ENCODE measurements around the gene DENND1A.
"Not testable (repeated sequence)": the region's sequence is repeated elsewhere in the genome, so short reads cannot be mapped to it uniquely, and the experiment has no call there.

DENND1A gene

GRCh38 chr9:123823194-123823947 is 106.6 kb downstream of the DENND1A start:
- in situ Hi-C loops (cut with HindIII; ENCODE audit: low sequenced_read_pairs), result no loop called here

DNA sequence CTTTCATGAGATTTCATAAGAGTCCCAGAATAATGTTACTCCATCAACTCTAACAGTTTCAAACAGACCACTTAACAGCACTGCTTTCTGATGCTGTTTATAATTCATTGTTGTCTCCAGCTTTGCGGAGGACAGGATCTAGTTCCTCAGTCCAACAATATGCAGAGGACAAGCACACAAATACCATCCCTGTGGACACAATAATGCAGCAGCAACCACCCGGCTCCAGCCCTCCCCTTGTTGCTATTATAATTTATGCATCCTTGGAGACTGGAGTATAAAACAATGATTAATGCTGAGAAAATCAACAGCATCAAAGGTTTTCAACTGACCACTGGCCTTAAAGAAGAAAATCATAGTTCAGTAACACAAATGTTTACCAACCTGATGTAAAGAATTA is 108.3 kb downstream of the DENND1A start:
- in situ Hi-C loops (cut with HindIII; ENCODE audit: low sequenced_read_pairs), result no loop called here

- in situ Hi-C loops (cut with HindIII; ENCODE audit: low sequenced_read_pairs), result no loop called here
These were observed 109.8 kb downstream of the DENND1A start for GRCh38 chr9:123820139-123820538.

- in situ Hi-C loops (cut with HindIII; ENCODE audit: low sequenced_read_pairs), result no loop called here
These were observed 113.0 kb downstream of the DENND1A start for GRCh38 chr9:123816817-123817472.

- in situ Hi-C loops (cut with HindIII; ENCODE audit: low sequenced_read_pairs), result not testable (repeated sequence)
These were observed 114.1 kb downstream of the DENND1A start for GRCh38 chr9:123815856-123816255.

GRCh38 chr9:123814496-123814895 is 115.4 kb downstream of the DENND1A start:
- in situ Hi-C loops (cut with HindIII; ENCODE audit: low sequenced_read_pairs), result no loop called here

GRCh38 chr9:123812984-123813383 is 116.9 kb downstream of the DENND1A start:
- in situ Hi-C loops (cut with HindIII; ENCODE audit: low sequenced_read_pairs), result no loop called here

DNA sequence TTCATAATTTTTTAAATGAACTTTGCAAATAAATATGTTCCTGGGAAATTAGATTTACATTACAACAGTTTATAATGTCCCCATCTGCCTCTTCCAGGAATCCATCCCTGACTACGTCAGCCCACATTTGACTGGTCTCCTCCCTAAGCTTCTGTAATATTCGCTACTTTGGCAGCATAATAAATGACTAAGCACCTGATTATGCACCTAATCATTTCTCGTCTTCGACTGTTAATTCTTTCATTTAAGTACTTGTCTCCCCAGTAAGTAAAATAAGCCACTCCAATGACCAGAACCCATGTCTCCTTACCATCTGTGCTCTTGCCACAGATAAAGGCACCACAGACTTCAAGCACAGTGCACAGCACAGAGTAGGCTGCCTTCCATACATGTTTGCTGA is 122.7 kb downstream of the DENND1A start:
- in situ Hi-C loops (cut with HindIII; ENCODE audit: low sequenced_read_pairs), result no loop called here

DNA sequence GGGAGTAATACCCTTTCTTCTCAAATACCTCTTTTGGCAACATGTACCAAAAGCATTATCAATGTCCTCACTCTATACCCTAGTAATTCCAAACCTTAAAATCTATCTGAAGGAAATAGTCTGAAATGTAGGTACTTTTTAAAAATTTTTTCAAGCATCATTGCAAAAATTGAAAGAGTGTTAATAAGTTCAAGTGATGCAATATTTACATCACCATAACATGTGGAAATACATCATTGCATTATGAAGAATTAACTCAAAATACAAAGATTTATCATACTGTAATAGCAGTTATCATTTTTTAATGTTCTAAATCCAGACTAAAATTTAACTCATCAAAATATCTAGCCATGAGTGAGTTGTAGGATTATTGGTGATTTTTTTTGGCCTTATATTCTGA is 123.1 kb downstream of the DENND1A start:
- in situ Hi-C loops (cut with HindIII; ENCODE audit: low sequenced_read_pairs), result no loop called here

DNA sequence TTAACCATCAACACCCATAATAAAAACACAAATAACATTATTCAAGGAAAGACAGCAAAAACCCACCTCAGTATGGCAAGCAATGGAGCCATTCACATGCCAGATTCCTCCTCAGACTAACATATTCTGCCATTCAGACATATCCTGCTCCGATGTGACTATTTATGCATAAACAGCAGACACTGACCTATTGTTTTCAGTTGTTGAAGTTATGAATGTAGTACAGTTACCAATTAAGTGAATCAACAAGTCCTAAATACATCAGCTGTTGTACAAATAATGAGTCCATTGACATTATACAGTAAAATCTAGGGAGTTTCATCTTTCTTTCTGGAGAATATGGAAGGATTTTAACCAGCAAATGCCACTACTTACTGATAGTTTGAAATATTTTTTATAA is 131.7 kb downstream of the DENND1A start:
- in situ Hi-C loops (cut with HindIII; ENCODE audit: low sequenced_read_pairs), result no loop called here

GRCh38 chr9:123796618-123797484 is 133.1 kb downstream of the DENND1A start:
- in situ Hi-C loops (cut with HindIII; ENCODE audit: low sequenced_read_pairs), result no loop called here

DNA sequence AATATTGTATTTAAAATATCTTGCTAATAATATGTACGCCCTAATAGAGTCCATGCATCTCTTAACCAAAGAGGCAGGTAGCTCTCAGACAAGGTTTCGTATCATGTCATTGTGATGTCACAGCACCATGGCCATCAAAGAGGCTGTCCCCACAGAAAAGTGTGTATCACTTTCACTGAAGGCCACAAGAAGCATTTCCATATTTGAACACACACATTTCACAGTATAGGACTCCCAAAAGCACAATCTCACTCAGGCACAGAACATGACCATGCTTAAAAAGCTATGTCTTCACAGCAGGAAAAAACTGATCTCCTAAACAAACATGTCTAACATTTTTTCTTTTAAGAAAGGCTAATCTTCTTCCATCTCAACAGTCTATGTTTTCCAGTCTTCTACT is 133.8 kb downstream of the DENND1A start:
- in situ Hi-C loops (cut with HindIII; ENCODE audit: low sequenced_read_pairs), result no loop called here

- in situ Hi-C loops (cut with HindIII; ENCODE audit: low sequenced_read_pairs), result no loop called here
These were observed 134.6 kb downstream of the DENND1A start for GRCh38 chr9:123795336-123795735.

DNA sequence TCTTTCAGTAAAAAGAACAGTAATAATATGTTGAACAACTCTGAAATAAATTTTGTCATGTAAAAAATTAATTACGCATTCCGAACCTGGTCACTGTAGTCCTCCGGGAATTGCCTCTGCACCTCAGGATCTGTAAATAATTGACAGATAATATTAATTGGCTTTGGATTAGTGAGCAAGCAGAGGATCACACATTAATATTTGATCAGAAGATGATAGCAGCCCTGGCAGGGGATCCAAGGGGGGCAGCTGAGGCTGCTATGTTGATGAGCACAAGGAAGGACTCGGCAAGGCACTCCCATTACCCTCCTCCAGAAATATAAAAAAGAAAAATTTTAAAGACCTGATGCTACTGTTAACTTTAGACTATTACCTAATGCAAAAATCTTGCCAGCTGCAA is 137.4 kb downstream of the DENND1A start:
- in situ Hi-C loops (cut with HindIII; ENCODE audit: low sequenced_read_pairs), result no loop called here

DNA sequence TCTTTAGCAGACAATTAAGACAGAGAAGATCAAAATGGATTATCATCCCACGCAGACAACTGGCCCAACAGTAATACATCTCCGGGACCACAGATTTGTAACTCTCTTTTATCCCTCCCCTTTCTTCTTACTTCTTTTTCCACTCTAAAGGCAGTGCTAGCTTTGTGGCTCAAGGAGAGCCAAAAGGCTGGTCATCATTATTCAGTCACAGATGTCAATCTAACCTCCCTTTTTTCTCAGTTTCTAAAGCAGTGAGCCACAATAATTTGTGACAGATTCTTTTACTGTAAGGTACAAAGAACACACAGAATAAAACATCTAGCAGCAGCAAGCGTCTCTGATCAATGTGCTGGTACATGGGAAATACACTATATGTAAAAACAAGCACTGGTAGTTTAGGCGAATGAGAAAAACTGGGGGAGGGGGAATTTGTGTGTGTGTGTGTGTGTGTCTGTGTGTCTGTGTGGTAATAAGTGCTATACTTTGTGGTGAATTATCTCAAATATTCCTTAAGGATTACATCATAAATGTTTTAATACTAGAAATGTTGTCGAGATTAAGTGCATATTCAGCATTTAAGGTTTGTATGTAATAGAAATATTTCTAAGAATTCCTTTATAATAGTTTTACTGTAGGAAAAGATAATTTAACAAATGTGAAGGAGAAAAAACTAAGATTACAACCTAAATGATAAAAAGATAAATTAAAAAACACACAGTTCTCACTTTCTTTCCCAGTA is 140.2 kb downstream of the DENND1A start:
- in situ Hi-C loops (cut with HindIII; ENCODE audit: low sequenced_read_pairs), result no loop called here

- in situ Hi-C loops (cut with HindIII; ENCODE audit: low sequenced_read_pairs), result no loop called here
These were observed 142.5 kb downstream of the DENND1A start for GRCh38 chr9:123787416-123787815.

DNA sequence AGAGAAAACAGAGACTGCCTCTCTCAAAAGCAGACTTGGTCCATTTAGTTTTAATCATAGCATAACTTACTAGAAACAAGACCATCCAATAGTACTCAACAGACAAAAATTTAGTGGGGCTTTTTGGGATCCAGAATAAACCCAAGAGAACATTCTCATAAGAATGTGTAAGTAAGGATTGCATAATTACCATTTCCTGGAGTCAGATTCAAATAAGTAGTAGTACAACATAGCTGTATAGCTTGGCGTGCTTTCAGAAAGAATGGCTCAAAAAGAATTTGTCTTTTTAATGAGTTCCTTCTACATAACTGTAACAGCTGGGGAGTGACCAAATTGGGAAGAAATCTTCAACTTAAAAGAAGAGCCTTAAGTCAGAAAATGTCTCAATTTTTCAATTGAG is 145.4 kb downstream of the DENND1A start:
- in situ Hi-C loops (cut with HindIII; ENCODE audit: low sequenced_read_pairs), result no loop called here

GRCh38 chr9:123778232-123778902 is 151.6 kb downstream of the DENND1A start:
- in situ Hi-C loops (cut with HindIII; ENCODE audit: low sequenced_read_pairs), result no loop called here

GRCh38 chr9:123776708-123777537 is 153.0 kb downstream of the DENND1A start:
- in situ Hi-C loops (cut with HindIII; ENCODE audit: low sequenced_read_pairs), result no loop called here

Data from endothelial cell of hepatic sinusoid (primary cell).